ENCODE data around the gene ERMARD. TPM values are rescaled to one million over a fixed set of nuclear protein-coding genes. Genes with fewer than 3 reads are reported as not detected.

The ERMARD gene
- total RNA-seq, 1 experiment from 2014 or later: 17.7 TPM

- TF ChIP-seq AFF4 (CRISPR knock-in tag; IDR thresholded peaks at IDR 0.05; ENCODE audit: borderline replicate concordance): no peak
- no peak for TF ChIP-seq EMX1 (CRISPR knock-in tag; IDR thresholded peaks at IDR 0.05)
- TF ChIP-seq MXD4 (CRISPR knock-in tag; IDR thresholded peaks at IDR 0.05; ENCODE audit: borderline replicate concordance): no peak
- no peak for TF ChIP-seq TEAD4 (CRISPR knock-in tag; IDR thresholded peaks at IDR 0.05)
- TF ChIP-seq GRHL2 (CRISPR knock-in tag; IDR thresholded peaks at IDR 0.05; ENCODE audit: insufficient replicate concordance, severe bottlenecking): no peak
- TF ChIP-seq ESRRA (CRISPR knock-in tag; IDR thresholded peaks at IDR 0.05; ENCODE audit: borderline replicate concordance): no peak
Measured at GRCh38 chr6:169812257-169812644, 60.8 kb downstream of the ERMARD start (continued).

GRCh38 chr6:169813969-169814368 lies 62.5 kb downstream of the ERMARD start:
- H3K9me3 Mint-ChIP-seq: peaks cover 31% of the 10 kb centered on the region
- peaks cover 18% of the 10 kb centered on the region for H3K4me1 Mint-ChIP-seq
- ChIA-PET CTCF (interaction anchor here (1.1 kb wide), 1 partner anchor 18 kb away, joined by 4 read pairs; no protein-coding TSS in a partner anchor), POLR2A (no interaction called here)
- ATAC-seq (no peak), DNase-seq (ENCODE audit: low spot score) (no peak)
- peaks cover 14% of the 10 kb centered on the region for H3K36me3 Mint-ChIP-seq
- H3K4me3 Mint-ChIP-seq: no peak overlapping the region
- TF ChIP-seq ATF2 (CRISPR knock-in tag; IDR thresholded peaks at IDR 0.05; ENCODE audit: borderline replicate concordance, low read depth) (no peak), ZMAT4 (CRISPR knock-in tag; IDR thresholded peaks at IDR 0.05) (no peak), ZNF396 (CRISPR knock-in tag; IDR thresholded peaks at IDR 0.05; ENCODE audit: borderline replicate concordance) (no peak), IRF1 (CRISPR knock-in tag; IDR thresholded peaks at IDR 0.05) (no peak), GRHL2 (CRISPR knock-in tag; IDR thresholded peaks at IDR 0.05; ENCODE audit: insufficient replicate concordance, severe bottlenecking) (no peak), JAZF1 (CRISPR knock-in tag; IDR thresholded peaks at IDR 0.05) (no peak), MAX (CRISPR knock-in tag; IDR thresholded peaks at IDR 0.05) (no peak), FOXP1 (CRISPR knock-in tag; IDR thresholded peaks at IDR 0.05; ENCODE audit: borderline replicate concordance) (no peak), ZNF425 (CRISPR knock-in tag; conservative IDR thresholded peaks at IDR 0.05) (no peak)
- H3K27me3 Mint-ChIP-seq (ENCODE audit: low read depth): peaks cover 5% of the 10 kb centered on the region; the same call in 1 of the 2 replicates
- H3K27ac Mint-ChIP-seq: no peak overlapping the region

- no peak for DNase-seq (ENCODE audit: low spot score)
- Mint-ChIP-seq H3K4me3 (no peak overlapping the region), H3K36me3 (peaks cover 14% of the 10 kb centered on the region), H3K4me1 (peaks cover 26% of the 10 kb centered on the region), H3K27me3 (ENCODE audit: low read depth) (peaks cover 5% of the 10 kb centered on the region; the same call in 1 of the 2 replicates), H3K9me3 (peaks cover 31% of the 10 kb centered on the region), H3K27ac (no peak overlapping the region)
- POLR2A ChIA-PET: no interaction called here
- no peak for ATAC-seq
- CTCF ChIA-PET: no interaction called here
- TF ChIP-seq E2F1 (CRISPR knock-in tag; IDR thresholded peaks at IDR 0.05) (no peak), TCF7 (CRISPR knock-in tag; IDR thresholded peaks at IDR 0.05; ENCODE audit: low read depth) (no peak), ARID4B (CRISPR knock-in tag; IDR thresholded peaks at IDR 0.05; ENCODE audit: borderline replicate concordance) (no peak), MXD4 (CRISPR knock-in tag; IDR thresholded peaks at IDR 0.05; ENCODE audit: borderline replicate concordance) (no peak), TP53 (CRISPR knock-in tag; IDR thresholded peaks at IDR 0.05) (no peak)
Measured at GRCh38 chr6:169816054-169816453, 64.6 kb downstream of the ERMARD start.

Measured in WTC11 (cell line).